ENCODE data around the gene ITPR1. TPM values are rescaled to one million over a fixed set of nuclear protein-coding genes. Genes with fewer than 3 reads are reported as not detected.
A peak's percentile ranks its signal among the peaks of the same experiment; 100 is the strongest.

The ITPR1 gene
- polyA plus RNA-seq, 6 donors from 2014 or later = 54.8 to 110 (median 87.3) TPM

DNA sequence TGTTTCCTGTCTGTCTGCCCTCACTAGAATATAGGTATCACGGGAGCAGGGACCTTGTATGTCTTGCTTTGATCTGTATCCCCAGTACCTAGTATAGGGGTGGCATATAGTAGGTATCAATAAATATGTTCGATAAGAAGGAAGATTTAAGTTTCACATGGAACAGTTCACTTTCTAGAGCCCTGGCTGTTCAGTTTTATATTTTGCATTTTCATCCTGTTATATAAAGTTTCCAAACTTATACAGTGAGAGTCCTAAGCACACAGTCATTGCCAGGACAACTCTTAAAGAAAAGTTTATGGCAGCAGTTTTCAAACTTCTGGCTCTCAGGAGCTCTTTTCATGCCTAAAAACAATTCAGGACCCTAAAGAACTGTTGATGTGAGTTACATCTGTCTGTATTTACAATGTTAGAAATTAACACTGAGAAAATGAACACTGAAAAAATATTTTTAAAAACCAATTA lies 13.4 kb downstream of the ITPR1 start:
- Mint-ChIP-seq H3K27ac (peak overlapping the region; percentile 88 to 98 (median 98)), H3K36me3 (peaks cover 12 to 13% of the 10 kb centered on the region in 2 donors), H3K9me3 (no peaks in the 10 kb centered on the region)

DNA sequence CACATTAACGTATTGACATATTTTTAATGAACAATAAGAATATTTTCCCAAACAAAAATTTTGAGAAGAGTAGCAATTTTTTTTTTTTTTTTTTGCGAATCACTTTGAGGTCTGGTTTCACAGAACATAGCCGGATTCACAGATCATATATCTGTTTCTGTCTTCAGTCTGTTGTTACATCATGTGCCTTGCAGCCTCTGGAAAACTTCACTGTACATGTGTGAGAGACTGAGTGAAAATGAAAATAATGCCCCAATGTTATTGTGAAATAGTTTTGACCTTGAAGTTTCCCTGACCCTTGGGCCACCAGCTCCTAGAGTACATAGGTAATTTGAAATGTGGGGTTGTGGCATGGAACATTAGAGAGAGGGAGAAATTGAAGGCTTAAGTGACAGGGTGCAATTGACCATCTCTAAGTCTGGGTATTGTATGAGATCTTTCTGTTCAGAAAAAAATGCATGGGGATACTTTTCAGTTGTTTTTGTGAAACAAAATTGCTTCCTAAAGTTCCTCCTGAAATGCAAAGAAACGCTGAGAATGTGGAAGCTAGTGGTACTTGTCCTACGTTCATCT lies 14.0 kb downstream of the ITPR1 start:
- peaks cover 82 to 100% (median 100%) of the 10 kb centered on the region in 3 donors for H3K4me1 Mint-ChIP-seq
- H3K27me3 Mint-ChIP-seq = no peaks in the 10 kb centered on the region
- peaks cover 12 to 13% of the 10 kb centered on the region in 2 donors for H3K36me3 Mint-ChIP-seq
- H3K27ac Mint-ChIP-seq = peak overlapping the region; percentile 25 to 96 (median 81)
- DNase-seq (no peak), ATAC-seq (ENCODE audit: low read depth in 2 of 2) (no peak)
- H3K9me3 Mint-ChIP-seq = no peaks in the 10 kb centered on the region
- H3K4me3 Mint-ChIP-seq = peak overlapping the region; percentile 73 to 97 (median 78)

More for the DNA sequence above, 13.4 kb downstream of the ITPR1 start:
- peaks cover 84 to 100% (median 100%) of the 10 kb centered on the region in 3 donors for H3K4me1 Mint-ChIP-seq
- ATAC-seq (ENCODE audit: low read depth in 2 of 2) (no peak), DNase-seq (no peak)
- H3K4me3 Mint-ChIP-seq = peak overlapping the region; percentile 71 to 97 (median 81)
- no peaks in the 10 kb centered on the region for H3K27me3 Mint-ChIP-seq

GRCh38 chr3:4508048-4508981 lies 15.2 kb downstream of the ITPR1 start:
- no peaks in the 10 kb centered on the region for H3K9me3 Mint-ChIP-seq
- H3K36me3 Mint-ChIP-seq = peaks cover 12 to 13% of the 10 kb centered on the region in 2 donors
- peak overlapping the region; percentile 73 to 88 (median 78) for H3K4me3 Mint-ChIP-seq
- no peaks in the 10 kb centered on the region for H3K27me3 Mint-ChIP-seq
- H3K4me1 Mint-ChIP-seq = peaks cover 86 to 100% (median 99%) of the 10 kb centered on the region in 3 donors
- H3K27ac Mint-ChIP-seq = peak overlapping the region; percentile 70 to 96 (median 90)
- ATAC-seq (ENCODE audit: low read depth in 2 of 2) (no peak), DNase-seq (no peak)

- Mint-ChIP-seq H3K36me3 (peaks cover 12 to 13% of the 10 kb centered on the region in 2 donors), H3K27ac (peak overlapping the region; percentile 14 to 96 (median 81)), H3K9me3 (no peaks in the 10 kb centered on the region), H3K4me3 (peak overlapping the region in 3 of 8 donors; percentile 12 to 78 (median 54)), H3K27me3 (no peaks in the 10 kb centered on the region), H3K4me1 (peaks cover 82 to 99% (median 96%) of the 10 kb centered on the region in 3 donors)
- ATAC-seq (ENCODE audit: low read depth in 2 of 2) (no peak), DNase-seq (no peak)
Observed at GRCh38 chr3:4509043-4509442, 15.9 kb downstream of the ITPR1 start.

- DNase-seq (no peak), ATAC-seq (ENCODE audit: low read depth in 2 of 2) (no peak)
- Mint-ChIP-seq H3K4me3 (peak overlapping the region in 4 of 8 donors; percentile 31 to 73 (median 55)), H3K36me3 (peaks cover 12 to 13% of the 10 kb centered on the region in 2 donors), H3K27ac (peak overlapping the region in 5 of 6 donors; percentile 74 to 96 (median 90)), H3K4me1 (peaks cover 77 to 99% (median 90%) of the 10 kb centered on the region in 3 donors), H3K27me3 (no peaks in the 10 kb centered on the region), H3K9me3 (no peaks in the 10 kb centered on the region)
Observed at GRCh38 chr3:4509983-4510755, 17.0 kb downstream of the ITPR1 start.

- peaks cover 12 to 18% of the 10 kb centered on the region in 2 donors for H3K36me3 Mint-ChIP-seq
- DNase-seq (no peak), ATAC-seq (ENCODE audit: low read depth in 2 of 2) (no peak)
- H3K27me3 Mint-ChIP-seq = no peaks in the 10 kb centered on the region
- no peaks in the 10 kb centered on the region for H3K9me3 Mint-ChIP-seq
- H3K27ac Mint-ChIP-seq = peak overlapping the region; percentile 47 to 96 (median 86)
- peak overlapping the region in 6 of 8 donors; percentile 1 to 69 (median 36) for H3K4me3 Mint-ChIP-seq
- H3K4me1 Mint-ChIP-seq = peaks cover 72 to 99% (median 89%) of the 10 kb centered on the region in 3 donors
Observed at GRCh38 chr3:4511491-4512262, 18.5 kb downstream of the ITPR1 start.

DNA sequence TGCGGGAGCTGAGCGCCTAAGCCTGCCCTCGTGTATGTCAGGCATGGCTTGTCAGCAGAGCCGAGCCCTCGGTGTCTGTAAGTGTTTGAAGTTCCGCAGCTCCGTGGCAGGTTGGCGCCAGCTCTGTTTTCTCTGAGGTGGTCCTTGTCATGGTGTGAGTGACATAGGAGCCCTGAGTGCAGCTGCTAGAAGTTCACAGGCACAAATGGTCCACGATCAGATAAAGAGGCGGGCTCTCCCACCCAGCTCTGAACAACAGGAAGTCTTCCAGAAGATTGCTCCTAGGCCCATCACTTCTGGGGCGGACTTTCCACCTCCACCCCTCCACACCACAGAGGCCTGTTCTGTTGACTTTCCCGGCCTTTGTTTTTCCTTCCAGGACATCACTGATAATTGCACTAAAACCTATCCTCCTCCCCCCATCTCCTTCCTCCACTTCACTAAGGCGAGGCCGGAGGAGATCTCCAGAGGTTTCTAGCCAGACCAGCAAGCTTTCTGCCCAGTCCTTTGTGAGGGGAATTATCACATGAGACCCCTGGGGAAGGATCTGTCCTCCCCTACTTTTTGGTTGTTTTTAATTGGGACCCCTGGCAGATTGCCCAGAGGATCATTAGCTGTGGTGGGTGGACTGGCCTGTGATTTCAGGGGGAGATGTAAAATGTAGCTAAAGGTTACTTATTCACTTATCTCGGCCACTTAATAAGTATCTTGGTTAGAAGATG lies 19.9 kb downstream of the ITPR1 start:
- H3K9me3 Mint-ChIP-seq = no peaks in the 10 kb centered on the region
- DNase-seq (no peak), ATAC-seq (ENCODE audit: low read depth in 2 of 2) (peak; percentile 37 to 42)
- peaks cover 12 to 23% of the 10 kb centered on the region in 2 donors for H3K36me3 Mint-ChIP-seq
- H3K27ac Mint-ChIP-seq = peak overlapping the region; percentile 44 to 96 (median 76)
- H3K4me3 Mint-ChIP-seq = peak overlapping the region in 4 of 8 donors; percentile 37 to 62 (median 43)
- H3K27me3 Mint-ChIP-seq = no peaks in the 10 kb centered on the region
- H3K4me1 Mint-ChIP-seq = peaks cover 73 to 99% (median 88%) of the 10 kb centered on the region in 3 donors

GRCh38 chr3:4514321-4514720 lies 21.2 kb downstream of the ITPR1 start:
- no peak overlapping the region for H3K4me3 Mint-ChIP-seq
- H3K4me1 Mint-ChIP-seq = peaks cover 67 to 99% (median 85%) of the 10 kb centered on the region in 3 donors

DNA sequence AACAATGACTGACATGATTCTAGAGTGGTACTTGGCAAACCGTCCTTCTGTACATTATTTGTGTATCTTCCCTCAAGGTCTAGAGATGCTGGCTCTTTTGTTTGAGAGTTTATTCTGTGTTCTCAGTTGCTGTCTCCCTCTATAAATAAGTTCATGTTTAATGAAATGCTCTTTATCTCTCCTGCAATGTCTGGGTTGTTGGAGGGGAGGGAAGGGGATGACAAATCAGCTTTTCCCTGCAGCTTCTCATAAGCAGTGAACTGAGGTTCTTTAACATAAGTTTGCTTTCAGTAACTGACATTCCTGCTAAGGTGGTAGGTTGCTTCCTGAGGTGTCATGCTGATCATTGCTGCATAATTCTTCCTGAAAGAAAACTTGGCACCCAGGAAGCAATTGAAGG lies 21.8 kb downstream of the ITPR1 start:
- Mint-ChIP-seq H3K36me3 (peaks cover 7 to 19% of the 10 kb centered on the region in 2 donors), H3K27ac (peak overlapping the region; percentile 49 to 86 (median 72)), H3K4me1 (peaks cover 67 to 99% (median 85%) of the 10 kb centered on the region in 3 donors), H3K9me3 (no peaks in the 10 kb centered on the region), H3K4me3 (peak overlapping the region in 4 of 8 donors; percentile 12 to 29 (median 23)), H3K27me3 (no peaks in the 10 kb centered on the region)
- DNase-seq (no peak), ATAC-seq (ENCODE audit: low read depth in 2 of 2) (no peak)

More at GRCh38 chr3:4514321-4514720, 21.2 kb downstream of the ITPR1 start:
- DNase-seq (no peak), ATAC-seq (ENCODE audit: low read depth in 2 of 2) (no peak)
- Mint-ChIP-seq H3K27ac (peak overlapping the region in 5 of 6 donors; percentile 24 to 86 (median 70)), H3K9me3 (no peaks in the 10 kb centered on the region), H3K36me3 (peaks cover 12 to 23% of the 10 kb centered on the region in 2 donors), H3K27me3 (no peaks in the 10 kb centered on the region)

- H3K4me1 Mint-ChIP-seq = peaks cover 61 to 95% (median 82%) of the 10 kb centered on the region in 3 donors
- no peaks in the 10 kb centered on the region for H3K27me3 Mint-ChIP-seq
- DNase-seq (no peak), ATAC-seq (ENCODE audit: low read depth in 2 of 2) (no peak)
- H3K4me3 Mint-ChIP-seq = peak overlapping the region in 2 of 8 donors; percentile 10 to 26
- peaks cover 0 to 15% of the 10 kb centered on the region in 2 donors for H3K36me3 Mint-ChIP-seq
- H3K9me3 Mint-ChIP-seq = no peaks in the 10 kb centered on the region
- H3K27ac Mint-ChIP-seq = peak overlapping the region; percentile 22 to 72 (median 56)
Observed at GRCh38 chr3:4515916-4516579, 22.9 kb downstream of the ITPR1 start.

GRCh38 chr3:4517093-4517492 lies 23.9 kb downstream of the ITPR1 start:
- peaks cover 0 to 15% of the 10 kb centered on the region in 2 donors for H3K36me3 Mint-ChIP-seq
- no peaks in the 10 kb centered on the region for H3K27me3 Mint-ChIP-seq
- H3K9me3 Mint-ChIP-seq = no peaks in the 10 kb centered on the region
- H3K4me1 Mint-ChIP-seq = peaks cover 56 to 85% (median 72%) of the 10 kb centered on the region in 3 donors
- H3K27ac Mint-ChIP-seq = peak overlapping the region in 4 of 6 donors; percentile 3 to 94 (median 46)
- H3K4me3 Mint-ChIP-seq = peak overlapping the region in 6 of 8 donors; percentile 36 to 74 (median 59)
- no peak for ATAC-seq (ENCODE audit: low read depth in 2 of 2)
- no peak for DNase-seq

Data from naive B cell (primary cell).